RWPE1 (cell line): ENCODE data around the gene BEAN1.
A peak's percentile ranks its signal among the peaks of the same experiment; 100 is the strongest.

Experiments used
- CTCF ChIA-PET: fragments of 350-600 bp; sonication (Branson Sonifier 250); formaldehyde crosslinking; extraction: SDS; loops from one replicate; lab custom pipeline; 2021; lab: Yijun Ruan, JAX
- POLR2A ChIA-PET: fragments of 400-600 bp; formaldehyde crosslinking; extraction: SDS; loops from one replicate; lab custom pipeline; 2020; ENCODE audit warnings: antibody characterized with exemption; ENCODE audit not compliant: low non-redundant PET; lab: Yijun Ruan, JAX
- DNase-seq: peaks from one replicate; pipeline ENCODE4 v3.0.0; 2012; ENCODE audit warnings: low spot score
- H3K27ac ChIP-seq: fragments of 450-650 bp; 2 replicates; pipeline ENCODE4 v1.5.1; 2017
- CTCF ChIP-seq: fragments of 450-650 bp; conservative IDR thresholded peaks from 2 replicates; pipeline ENCODE4 v1.5.1; 2017; ENCODE audit warnings: low read depth, mild to moderate bottlenecking

BEAN1 gene

GRCh38 chr16:66408163-66409048 is 18.7 kb upstream of the BEAN1 start:
- ChIA-PET POLR2A (no interaction called here), CTCF (no interaction called here)
- TF ChIP-seq CTCF: no peak
- peak; percentile 81 for DNase-seq
- H3K27ac ChIP-seq: peak overlapping the region; percentile 97

- peak; percentile 71 for DNase-seq
- ChIA-PET POLR2A (no interaction called here), CTCF (no interaction called here)
- peak overlapping the region; percentile 97 for H3K27ac ChIP-seq
- TF ChIP-seq CTCF: no peak
Measured at GRCh38 chr16:66409156-66409555, 17.9 kb upstream of the BEAN1 start.

DNA sequence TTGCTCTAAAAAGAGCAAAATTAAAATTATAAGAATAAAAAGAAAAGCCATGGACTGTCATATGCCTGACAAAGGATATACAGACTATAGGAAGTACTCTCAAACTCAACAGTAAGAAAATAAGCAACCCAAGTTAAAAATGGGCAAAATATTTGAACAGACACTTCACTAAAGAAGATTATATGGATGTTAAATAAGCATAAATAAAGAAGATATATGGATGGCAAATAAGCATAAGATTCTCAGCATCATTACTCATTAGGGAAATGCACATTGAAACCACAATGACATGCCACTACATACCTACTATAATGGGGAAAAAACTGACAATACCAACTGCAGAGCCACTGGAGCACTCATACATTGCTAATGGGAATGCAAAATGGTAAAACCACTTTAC is 14.9 kb upstream of the BEAN1 start:
- POLR2A ChIA-PET: no interaction called here
- DNase-seq: no peak
- no peak overlapping the region for H3K27ac ChIP-seq
- CTCF ChIA-PET: interaction anchor here (0.6 kb wide), 1 partner anchor 189 kb away, joined by 4 read pairs; no protein-coding TSS in a partner anchor
- no peak for TF ChIP-seq CTCF

DNA sequence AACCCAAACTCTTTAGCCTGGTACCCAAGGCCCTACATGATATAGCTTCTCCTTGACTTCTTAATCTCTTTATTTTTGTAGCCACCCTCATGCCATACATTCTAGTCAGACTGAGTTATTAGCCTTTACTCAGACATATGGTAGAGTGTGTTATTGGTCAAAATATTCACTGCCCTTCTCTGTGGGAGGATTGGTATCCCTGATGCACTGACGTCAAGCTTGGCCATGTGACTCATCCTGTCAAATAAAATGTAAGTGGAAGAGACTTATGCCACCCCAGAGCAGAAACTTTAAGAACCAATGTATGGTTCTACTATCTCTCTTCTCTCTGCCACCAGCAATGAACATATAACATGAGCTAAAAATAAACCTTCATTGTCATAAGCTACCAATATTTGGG is 12.2 kb upstream of the BEAN1 start:
- no peak for TF ChIP-seq CTCF
- CTCF ChIA-PET: interaction anchor here (0.6 to 1.5 kb wide), 3 partner anchors 8 to 1621 kb away, joined by 3 to 7 read pairs (median 4); no protein-coding TSS in a partner anchor

DNA sequence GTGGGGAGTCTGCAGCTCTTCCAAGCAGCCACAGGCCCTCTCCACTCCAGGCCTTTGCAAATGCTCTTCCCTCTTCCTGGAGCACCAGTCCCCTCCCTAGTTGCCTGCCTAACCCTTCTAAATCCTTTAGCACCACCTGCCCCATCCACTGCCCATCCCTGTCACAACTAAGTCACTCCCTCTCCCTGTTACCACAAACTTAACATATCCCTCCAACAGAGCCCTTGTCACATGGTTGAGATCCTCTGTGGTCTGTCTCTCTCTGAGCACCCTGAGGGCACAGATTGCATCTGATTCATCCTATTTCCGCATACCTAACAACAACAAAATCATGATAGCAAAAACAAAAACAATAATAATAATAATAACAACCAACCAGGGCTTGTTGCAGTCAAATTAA is 11.0 kb upstream of the BEAN1 start:
- CTCF ChIA-PET: no interaction called here
- POLR2A ChIA-PET: no interaction called here
- TF ChIP-seq CTCF: no peak
- H3K27ac ChIP-seq: no peak overlapping the region
- no peak for DNase-seq

More for the DNA sequence above, 12.2 kb upstream of the BEAN1 start:
- no peak overlapping the region for H3K27ac ChIP-seq
- no peak for DNase-seq
- POLR2A ChIA-PET: no interaction called here

DNA sequence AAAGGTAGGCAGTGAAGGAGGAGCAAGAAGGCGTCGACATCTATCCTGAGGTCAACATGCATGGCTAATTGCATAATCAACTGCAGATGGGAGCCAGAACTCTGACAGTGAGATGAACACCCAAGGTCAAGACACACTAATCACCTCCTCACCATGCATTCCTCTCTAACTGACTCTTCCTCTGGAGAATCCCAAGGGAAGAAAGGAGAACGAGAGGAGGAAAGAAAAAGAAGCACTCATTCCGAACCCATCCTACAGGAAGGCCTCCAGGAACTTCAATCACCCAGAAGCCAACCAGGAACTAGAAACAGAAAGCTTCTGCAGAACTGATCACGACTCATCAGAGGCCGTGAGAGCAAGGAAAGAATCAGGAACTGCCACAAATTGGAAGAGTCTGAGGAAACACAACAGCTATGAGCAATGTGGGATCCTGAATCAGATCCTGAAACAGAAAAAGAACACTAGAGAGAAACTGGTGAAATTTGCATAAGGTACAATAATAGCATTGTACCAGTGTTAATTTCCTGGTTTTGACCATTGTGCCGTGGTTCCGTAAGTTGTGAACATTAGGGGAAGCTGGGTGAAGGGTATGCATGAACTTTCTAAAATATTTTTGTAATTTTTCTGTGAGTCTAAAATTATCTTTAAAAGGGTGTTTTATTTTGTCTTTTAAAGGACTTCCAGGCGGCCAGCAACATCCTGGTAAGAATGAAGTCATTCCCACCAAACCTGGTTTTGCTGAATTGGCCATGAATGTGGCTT is 10.0 kb upstream of the BEAN1 start:
- no peak for DNase-seq
- H3K27ac ChIP-seq: no peak overlapping the region
- ChIA-PET POLR2A (no interaction called here), CTCF (interaction anchor here (0.6 kb wide), 1 partner anchor 72 kb away, joined by 9 read pairs; no protein-coding TSS in a partner anchor)
- TF ChIP-seq CTCF: no peak
